Jurkat, Clone E6-1 (cell line): ENCODE measurements around the gene SLC38A11.
A peak's percentile ranks its signal among the peaks of the same experiment; 100 is the strongest.

ENCODE experiments used
- DNase-seq: peaks from one replicate; pipeline ENCODE4 v3.0.0-alpha.2; 2011; ENCODE audit warnings: low read depth, low spot score
- H3K4me3 ChIP-seq: 2 replicates; pipeline ENCODE4 v1.5.1; 2011; ENCODE audit warnings: mild to moderate bottlenecking, low read length, control low read depth, moderate library complexity

SLC38A11 gene

DNA sequence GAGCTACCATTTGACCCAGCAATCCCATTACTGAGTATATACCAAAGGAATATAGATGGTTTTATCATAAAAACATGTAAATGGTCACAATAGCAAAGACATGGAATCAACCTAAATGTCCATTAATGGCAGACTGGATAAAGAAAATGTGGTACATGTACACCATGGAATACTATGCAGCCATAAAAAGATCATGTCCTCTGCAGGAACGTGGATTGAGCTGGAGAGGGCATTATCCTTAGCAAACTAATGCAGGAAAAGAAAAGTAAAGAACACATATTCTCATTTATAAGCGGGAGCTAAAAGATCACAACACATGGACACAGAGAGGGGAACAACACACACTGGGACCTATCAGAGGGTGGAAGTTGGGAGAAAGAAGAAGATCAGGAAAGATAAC is 22.9 kb downstream of the SLC38A11 start:
- no peak overlapping the region for H3K4me3 ChIP-seq
- DNase-seq, result no peak

DNA sequence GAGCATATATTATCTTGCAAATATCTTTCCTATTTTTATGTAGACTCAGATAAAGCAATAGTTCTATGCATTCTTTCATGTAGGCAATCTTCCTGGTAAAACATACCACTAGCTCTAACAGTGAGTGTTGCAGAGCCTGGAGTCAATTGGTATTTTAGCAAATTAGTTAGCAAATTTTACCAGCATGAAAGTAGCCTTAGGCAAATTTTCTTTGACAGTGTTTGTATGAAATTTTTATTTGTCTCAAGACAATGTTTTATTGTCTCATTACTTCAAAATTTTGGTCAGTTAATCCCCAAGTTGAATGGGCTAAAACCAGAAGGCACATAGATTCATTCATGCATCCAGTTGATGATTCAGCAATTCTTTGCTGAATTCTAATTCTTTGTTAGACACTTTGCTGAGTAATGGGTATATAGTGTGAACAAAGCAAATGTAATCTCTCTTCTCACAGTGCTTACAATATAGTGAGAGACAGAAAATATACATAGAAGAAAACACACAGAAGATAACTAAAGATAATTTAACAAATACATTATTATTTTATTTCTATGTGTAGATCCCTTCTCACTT is 27.1 kb downstream of the SLC38A11 start:
- H3K4me3 ChIP-seq, result no peak overlapping the region

DNA sequence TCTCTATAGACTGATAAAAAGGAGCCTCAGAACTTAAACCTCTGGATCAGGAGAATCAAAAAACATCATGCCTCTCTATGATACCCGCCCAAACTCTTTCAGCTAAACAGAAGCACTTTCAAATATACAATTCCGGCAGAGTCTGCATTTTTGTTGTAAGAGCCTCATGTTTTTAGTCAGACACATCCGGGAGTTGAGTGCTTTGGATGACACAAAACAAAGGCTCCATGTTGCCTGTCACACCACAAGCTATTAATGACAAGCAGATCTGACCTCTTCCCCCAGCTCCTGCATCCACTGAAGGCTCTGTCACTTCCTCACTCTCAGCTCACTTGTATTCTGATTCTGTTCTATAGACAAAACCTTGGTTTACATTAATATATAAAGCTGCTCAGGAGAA is 33.2 kb downstream of the SLC38A11 start:
- H3K4me3 ChIP-seq, result no peak overlapping the region
- DNase-seq, result no peak

More for the DNA sequence above, 27.1 kb downstream of the SLC38A11 start:
- DNase-seq, result no peak

DNA sequence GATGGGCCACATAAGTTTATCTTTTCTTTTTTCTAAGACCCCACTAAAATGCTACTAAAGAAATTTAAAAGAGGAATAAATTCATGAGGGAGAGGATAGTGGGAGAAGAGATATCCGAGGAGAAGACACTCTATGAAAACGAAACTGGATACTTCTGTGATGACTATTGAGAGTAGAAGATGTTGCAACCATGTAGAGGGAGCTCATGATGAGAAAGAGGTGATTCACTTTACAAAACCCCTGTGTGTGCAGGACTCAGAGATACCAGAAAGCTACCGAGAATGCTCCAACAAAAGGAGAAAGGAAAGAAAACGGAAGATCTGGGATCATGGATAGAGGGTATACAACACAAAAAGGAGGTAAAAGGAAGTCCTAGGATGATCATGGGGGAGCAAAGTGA is 34.9 kb downstream of the SLC38A11 start:
- DNase-seq, result no peak
- H3K4me3 ChIP-seq, result no peak overlapping the region

DNA sequence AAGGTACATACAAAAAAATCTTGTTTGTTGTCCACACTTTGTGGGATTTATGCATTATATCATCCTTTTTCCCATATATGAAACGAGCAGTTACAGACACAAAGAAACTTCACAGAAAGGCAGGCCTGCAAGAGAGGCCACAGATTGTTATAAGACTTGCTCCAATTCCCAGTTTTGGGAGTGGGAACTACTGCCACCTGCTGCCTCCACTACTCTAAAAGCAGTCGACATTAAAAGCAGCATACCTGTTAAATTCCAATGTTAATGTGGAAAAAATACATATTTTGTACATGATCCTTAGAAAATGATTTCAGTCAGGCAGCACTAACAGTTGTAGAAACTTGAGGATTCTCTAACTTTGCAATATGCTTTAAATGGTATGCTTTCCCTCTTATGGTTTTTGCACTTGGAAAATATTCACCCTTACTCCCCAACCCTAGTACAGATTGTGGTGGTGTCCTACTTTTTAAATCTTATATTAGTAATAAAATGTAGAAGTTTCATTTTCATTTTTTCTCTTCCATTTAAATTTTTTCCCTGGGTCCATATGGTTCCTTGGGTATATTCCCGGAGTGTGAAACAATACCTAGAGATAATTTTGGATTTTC is 37.9 kb downstream of the SLC38A11 start:
- no peak for DNase-seq

DNA sequence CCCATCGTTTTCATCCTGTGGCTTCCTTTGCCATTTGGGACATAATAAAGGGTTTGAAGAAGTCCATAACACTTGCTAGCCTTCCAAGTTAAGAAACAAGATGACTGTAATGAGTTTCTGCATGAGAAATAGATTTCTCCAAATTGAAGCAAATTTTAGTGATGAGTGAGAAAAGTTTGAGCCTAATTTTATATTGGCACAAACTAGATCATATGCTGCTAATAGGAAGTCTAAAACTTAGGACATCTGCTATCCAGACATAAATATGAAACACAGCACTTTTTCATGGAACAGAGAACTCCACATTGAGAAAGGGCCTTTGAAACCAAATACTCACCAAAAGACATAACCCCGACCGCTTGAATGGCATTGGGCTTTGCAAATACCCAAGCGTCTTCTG is 39.8 kb downstream of the SLC38A11 start:
- DNase-seq, result no peak
- H3K4me3 ChIP-seq, result no peak overlapping the region

More for the DNA sequence above, 37.9 kb downstream of the SLC38A11 start:
- H3K4me3 ChIP-seq, result no peak overlapping the region

DNA sequence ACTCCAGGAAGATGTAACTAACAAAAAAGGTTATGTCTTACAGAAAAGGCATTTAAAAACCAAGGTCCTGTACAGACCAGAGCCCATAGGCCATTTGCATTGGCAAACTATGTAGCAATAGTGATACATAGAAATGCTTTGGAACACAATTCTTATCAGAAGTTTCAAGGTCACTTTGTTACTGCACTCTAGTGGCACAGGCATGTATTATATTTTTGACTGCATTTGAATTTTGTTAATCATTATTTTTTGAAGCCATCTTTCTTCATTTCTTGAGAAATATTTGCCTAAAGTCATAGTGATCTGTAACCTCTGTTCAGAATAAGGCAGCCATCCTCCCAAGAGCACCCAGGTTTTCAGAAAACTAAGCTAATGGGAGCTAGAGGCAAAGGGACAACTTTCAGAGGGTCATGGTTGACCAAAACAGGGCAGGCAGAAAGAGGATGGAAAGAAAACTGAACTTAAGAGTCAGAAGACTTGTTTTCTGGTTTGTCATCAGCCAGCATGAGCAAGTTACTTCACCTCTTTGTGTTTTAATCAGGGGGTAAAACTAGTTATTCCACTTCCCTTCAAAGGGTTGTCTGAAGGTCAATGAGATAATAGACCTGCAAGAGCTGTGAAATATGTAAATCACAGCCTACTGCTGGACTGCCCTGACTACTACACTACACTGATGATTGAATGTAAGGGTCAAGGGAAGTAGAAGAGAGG is 41.5 kb downstream of the SLC38A11 start:
- DNase-seq, result peak; percentile 20
- no peak overlapping the region for H3K4me3 ChIP-seq

DNA sequence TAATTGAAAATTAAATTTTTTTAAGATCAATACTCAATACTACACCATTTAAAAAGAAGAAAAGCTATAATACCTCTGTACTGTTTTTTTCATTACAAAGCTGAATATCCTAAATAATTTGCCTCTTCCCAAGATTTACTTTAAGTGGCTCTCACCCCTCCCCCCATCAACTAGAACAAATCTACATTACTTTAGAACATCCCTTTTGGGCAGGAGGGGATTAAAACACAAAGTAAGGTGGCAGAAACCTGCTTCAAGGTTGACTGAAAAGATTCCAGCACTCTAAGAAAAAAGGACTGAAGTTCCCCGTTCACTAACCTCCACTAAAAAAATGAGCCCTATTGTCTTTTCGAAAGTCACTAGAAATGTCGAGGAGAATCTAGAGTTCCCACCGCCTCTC is 42.3 kb downstream of the SLC38A11 start:
- no peak overlapping the region for H3K4me3 ChIP-seq
- DNase-seq, result no peak

DNA sequence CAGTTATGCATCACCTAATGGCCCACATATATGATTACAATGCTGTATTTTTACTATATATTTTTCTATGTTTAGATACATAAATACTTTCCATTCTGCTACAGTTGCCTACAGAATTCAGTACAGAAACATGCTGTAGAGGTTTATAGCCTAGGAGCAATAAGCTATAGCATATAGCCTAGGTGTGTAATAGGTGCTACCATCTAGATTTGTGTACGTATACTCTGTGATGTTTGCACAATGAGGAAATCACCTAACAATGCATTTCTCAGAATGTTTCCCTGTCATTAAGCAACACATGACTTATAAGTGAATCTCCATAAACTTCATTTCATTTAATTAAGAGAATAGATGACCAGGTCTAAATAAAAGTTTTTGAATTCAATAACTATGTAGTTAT is 43.5 kb downstream of the SLC38A11 start:
- no peak for DNase-seq
- H3K4me3 ChIP-seq, result no peak overlapping the region

DNA sequence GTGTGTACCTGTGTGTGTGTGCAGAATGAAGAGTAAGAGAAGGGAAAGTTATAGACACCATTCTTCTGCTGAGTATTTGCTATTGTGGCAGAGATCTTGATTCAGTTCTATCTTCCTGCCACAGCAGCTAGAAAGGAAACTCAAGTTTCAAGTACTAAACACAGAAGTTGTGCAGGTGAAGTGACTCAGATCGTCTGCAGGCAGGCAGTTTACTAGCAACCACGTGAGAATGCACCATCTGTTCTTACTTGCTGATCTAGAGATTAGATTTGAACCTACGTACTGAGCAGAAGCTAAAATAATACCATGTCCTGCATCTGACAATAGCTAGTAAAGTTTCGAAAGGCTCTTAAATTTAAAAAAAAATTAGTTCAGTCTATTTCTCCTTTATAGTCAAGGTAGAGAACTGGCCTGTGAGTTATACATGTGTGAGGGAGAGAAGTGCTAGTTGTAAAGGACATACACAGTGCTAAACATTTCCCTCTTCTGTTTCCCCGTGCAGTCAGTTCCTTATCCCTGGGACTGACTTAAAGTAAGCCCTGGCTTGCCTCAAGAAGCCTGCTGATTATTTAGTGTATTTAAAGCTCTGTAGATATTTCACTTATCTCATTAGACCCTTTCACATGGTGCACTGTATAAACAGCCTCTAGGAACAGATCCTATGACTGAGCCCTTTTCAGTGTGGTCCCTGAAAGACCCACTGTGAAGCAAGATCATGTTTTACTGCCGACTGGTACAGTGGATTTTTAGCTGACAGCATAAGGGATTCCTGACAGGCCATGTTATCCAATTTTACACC is 45.0 kb downstream of the SLC38A11 start:
- no peak overlapping the region for H3K4me3 ChIP-seq
- peak; percentile 80 for DNase-seq

DNA sequence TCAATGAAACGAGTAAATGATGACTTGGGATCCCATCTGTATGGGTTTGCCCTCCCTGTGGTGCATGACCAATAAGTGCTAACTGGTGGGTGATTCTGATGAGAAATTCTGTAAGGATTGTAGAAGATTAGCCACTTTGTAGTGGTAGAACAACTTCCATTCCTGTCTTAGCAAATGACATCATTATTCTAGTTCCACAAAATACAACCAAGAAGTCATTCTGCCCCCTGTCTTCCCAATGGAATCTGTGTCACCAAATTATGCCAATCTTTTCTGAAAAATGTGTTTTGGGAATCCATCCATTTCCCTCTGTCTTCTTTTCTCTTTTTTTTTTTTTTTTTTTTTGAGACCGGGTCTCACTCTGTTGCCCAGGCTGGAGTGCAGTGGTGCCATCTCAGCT is 48.4 kb downstream of the SLC38A11 start:
- H3K4me3 ChIP-seq, result no peak overlapping the region
- DNase-seq, result no peak

DNA sequence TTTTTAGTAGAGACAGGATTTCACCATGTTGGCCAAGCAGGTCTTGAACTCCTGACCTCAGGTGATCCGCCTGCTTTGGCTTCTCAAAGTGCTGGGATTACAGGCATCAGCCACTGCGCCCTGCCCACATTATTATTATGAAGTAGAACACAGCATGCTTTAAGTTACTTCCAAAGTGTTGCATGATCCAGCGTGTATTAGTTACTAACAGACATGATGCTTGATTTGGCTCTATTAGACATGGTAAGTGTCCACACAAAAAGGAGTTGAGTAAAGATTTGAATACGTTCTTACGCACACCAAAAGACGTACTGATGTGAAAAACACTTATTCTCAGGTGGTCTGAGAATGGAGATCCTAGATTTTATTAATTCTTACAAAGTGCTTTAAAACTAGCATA is 50.0 kb downstream of the SLC38A11 start:
- H3K4me3 ChIP-seq, result no peak overlapping the region
- DNase-seq, result no peak

DNA sequence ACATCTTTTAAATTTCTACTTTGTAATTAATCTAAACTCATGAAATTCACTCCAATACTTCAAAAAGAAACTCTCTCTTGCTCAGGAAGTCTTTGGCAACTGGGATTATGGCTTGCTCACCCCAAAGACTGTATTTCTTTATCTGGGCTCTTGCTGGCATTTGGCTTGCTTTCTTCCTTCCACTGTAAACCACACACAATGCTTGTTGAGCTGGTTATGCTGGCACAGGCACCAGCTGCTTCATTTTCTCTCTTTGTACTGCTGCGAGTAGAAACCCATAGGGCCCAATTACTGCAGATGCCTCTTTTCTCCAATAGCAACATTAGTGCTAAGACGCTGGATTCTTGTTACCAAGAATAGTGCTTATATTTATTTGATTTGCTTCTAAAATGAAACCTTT is 51.4 kb downstream of the SLC38A11 start:
- no peak overlapping the region for H3K4me3 ChIP-seq
- DNase-seq, result peak; percentile 11

DNA sequence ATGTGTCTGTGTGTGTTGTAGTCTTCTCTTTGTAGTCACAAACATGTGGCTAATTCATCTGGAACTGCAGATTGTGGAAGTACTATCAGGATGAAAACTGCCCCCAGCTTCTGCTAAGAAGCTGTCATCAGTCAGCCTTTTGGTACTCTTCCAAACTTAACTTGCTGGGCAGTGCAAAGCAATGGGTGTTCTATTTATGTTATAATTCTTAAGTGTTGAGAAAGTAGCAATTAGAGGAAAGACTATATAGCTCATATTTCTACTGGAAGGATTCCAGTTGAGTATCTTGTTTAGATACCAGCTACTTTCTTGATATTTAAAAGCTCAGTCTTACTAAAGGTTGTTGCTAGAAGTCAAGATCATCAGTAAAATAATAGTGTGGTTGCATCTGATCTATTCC is 52.1 kb downstream of the SLC38A11 start:
- no peak overlapping the region for H3K4me3 ChIP-seq
- no peak for DNase-seq

DNA sequence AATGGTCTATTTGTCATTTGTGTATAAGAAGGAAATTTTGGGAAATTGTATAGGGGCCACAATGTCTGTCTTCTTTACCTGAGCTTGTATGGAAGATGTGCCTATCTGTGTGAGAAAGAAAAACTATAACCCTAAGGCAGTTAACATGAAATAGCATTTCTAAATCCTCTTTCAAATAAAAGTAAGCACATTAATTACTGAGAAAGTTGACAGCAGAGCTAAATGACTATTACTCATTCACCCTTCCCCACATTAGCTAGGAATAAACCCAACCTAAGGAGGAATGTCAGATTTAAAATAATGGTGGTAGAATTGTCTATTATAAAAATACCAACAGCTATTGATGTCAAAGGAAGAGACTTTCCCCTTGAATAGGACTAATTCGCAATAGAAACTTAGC is 56.2 kb downstream of the SLC38A11 start:
- no peak overlapping the region for H3K4me3 ChIP-seq
- DNase-seq, result no peak

DNA sequence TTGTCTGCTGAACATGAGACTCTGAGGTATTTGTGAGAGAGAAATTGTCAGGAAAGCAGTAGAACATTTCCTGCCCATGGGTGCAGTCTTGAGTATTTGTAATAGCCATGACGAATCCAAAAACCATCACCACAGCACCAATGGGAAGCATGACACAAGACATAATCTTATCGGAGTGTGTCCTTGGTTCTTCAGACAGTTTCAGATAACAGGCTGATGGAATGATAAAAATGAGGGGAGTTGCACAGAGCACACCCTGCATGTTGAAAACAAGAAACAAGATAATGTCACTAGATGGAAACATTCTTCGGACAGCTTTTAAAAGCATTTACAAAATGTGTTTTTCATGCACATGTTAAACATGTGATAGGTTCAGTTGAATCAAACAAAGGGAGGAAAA is 56.9 kb downstream of the SLC38A11 start:
- H3K4me3 ChIP-seq, result no peak overlapping the region
- DNase-seq, result no peak

DNA sequence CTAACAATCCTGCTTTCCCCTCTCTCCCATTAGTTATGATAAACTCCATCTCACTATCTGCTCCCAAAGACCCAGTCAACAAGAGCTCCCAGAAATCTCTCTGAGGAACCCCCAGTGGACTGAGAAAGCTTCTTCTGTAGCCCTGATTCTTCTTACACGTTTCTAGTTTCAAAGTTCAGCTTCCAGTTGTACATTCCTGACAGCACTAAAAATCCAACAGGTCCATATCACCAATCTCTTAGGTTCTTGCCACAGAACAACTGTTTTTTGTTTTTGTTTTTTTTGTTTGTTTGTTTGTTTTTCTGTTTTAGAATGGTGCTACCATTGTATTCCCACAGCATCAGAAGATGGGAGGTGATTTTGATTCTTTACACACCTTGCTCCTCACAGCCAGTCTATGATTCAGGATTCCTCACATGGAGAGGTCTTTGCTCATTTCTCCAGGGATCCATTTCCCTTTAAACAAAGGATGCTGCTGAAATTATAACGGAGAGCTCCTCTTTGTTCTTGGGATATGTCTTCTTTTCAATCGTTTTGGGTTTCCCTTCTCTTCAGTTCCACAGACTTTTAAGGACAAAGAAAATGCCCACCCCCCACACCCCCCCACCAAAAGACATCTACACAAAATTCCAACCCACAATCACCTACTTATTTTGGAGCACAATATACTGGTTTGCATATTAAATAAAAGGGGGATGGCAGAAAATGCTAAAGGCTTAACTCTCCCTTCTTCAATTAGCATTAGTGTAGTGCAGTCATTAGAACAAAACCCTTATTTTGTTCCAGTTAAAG is 57.7 kb downstream of the SLC38A11 start:
- H3K4me3 ChIP-seq, result no peak overlapping the region
- no peak for DNase-seq

DNA sequence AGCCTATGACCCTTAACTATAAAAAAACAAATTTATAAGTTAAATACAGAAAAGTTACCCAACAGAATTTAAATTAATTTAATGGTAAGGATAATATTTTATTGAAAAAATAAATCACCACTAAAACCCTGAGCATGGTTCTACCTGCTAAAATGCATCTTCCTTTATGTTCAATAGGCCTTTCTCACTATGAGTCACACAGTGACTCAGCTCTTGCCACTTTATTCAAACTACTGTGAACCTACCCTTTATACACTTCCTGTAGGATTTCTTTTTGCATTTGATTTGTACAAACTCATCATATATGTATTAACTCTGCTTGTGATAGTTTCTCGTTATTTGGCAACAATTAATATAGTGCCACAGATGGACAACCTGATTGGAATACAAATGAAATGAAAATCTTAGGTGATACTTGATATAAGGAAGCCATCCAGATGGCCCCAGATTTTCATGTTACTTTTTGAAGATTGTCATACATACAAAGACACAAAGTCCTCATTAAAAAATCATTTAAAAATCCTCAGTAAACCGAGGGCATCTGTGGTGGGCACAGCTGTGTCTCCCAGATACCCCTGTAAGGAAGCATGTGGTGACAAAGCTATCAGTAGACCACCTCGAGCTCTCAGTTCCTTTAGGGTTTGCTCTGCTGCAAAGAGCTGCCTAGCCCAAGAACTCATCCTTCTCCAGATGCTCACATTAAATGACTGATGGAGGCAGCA is 58.5 kb downstream of the SLC38A11 start:
- peak; percentile 15 for DNase-seq
- H3K4me3 ChIP-seq, result no peak overlapping the region

DNA sequence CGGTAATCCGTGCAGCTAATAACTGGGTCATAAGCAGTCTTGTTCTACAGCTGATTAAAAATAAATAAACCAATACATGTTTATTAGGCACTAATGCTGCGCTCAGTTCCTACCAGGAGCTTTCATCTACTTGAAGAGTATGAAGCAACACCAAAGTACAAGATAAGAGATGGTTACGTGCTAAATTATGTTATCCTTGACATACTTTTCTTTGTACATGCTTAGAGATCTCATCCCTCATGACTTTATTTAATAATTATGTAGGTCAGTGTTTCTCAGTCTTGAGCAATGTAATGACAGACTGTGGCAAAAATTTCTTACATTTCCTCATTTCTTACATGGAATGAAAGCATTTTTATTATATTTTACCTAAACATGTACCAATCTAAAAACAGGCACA is 59.1 kb downstream of the SLC38A11 start:
- DNase-seq, result no peak
- no peak overlapping the region for H3K4me3 ChIP-seq
